NCI-H2107 (cell line): Measurements from ENCODE around the gene RYR2.
"Not testable (repeated sequence)": the region's sequence is repeated elsewhere in the genome, so short reads cannot be mapped to it uniquely, and the experiment has no call there.

Source experiments
- DNase-seq: peaks from one replicate; lab custom pipeline; 2025; lab: John Stamatoyannopoulos, UW

The RYR2 gene

DNA sequence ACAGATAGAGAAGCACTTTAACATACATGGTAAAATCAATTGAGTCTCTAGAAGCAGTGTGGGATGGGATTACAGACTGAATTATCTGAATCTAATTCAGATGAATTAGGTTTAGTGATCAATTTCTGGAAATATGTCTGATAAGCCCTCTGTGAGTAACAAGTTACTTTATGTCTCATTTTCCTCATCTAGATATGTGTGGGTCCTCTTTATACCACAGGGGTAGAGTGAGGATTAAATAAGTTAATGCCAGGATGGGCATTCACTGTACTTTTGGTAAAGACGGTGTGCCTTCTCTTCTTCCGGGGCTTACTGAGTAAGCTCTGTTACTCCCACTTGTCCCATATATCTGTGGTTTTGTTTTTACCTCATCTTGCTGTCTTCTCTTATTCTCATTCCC is 225.8 kb downstream of the RYR2 start:
- DNase-seq, result no peak

DNA sequence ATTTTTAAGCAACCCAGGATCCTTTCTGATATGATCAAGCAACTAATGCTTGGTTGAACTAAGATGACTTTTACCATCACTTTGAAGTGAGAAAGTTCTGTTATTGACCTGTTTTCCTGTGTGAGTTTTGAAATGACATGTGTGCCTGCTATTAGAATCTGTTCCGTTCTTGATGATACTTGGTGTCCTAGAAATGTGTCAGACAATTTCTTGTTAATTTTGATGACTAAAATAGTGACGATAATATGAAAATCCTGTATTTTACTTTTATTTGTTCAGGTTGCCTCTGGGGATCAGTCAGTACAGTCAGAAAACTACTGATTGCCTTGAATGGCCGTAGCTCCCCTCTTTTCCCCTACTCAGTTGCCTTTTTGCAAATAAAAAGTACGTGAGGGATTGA is 228.0 kb downstream of the RYR2 start:
- DNase-seq, result no peak

DNA sequence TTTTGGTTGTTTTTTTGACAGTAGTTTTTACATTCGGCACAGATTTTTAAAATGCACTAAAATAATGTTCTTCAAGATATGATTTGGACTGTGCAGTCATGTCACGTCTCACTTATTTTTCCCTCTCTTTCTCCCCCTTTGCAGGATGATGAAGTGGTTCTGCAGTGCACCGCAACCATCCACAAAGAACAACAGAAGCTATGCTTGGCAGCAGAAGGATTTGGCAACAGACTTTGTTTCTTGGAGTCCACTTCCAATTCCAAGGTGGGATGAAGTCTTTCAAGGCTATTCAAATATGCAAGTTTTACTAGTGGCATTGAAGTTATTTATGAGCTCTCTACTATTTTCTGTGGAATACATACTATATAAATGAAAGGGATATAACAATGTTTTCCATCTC is 228.4 kb downstream of the RYR2 start:
- no peak for DNase-seq

DNA sequence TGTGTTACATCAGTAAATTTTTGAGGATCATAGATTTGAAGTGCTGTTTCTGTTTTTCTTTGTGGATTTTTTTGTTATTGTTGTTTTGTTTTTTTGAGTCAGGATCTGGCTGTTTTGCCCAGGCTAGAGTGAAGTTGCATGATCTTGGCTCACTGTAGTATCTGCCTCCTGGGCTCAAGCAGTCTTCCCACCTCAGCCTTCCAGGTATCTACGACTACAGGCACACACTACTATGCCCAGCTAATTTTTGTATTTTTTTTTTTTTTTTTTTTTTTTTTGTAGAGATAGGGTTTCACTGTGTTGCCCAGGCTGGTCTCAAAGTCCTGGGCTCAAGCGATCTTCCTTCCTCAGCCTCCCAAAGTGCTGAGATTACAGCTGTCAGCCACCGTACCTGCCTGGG is 236.0 kb downstream of the RYR2 start:
- not testable (repeated sequence) for DNase-seq

DNA sequence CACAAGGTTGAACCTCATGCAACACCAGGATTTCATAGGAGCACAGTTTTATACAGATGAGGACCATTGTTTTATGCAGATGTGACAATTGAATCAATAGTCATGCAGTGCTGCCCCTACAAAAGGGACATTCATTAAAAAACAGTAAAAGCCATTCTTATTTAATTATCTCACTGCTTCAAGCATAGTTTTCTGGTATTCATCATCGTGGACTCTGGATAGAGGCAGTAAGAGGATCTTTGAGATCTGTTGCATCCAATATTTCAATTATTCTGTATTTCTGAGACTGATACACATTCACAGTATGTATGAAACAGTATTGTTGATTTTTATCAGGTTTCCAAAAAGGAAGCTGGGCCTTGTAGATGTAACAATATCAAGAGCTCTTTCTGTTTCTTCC is 237.6 kb downstream of the RYR2 start:
- no peak for DNase-seq

DNA sequence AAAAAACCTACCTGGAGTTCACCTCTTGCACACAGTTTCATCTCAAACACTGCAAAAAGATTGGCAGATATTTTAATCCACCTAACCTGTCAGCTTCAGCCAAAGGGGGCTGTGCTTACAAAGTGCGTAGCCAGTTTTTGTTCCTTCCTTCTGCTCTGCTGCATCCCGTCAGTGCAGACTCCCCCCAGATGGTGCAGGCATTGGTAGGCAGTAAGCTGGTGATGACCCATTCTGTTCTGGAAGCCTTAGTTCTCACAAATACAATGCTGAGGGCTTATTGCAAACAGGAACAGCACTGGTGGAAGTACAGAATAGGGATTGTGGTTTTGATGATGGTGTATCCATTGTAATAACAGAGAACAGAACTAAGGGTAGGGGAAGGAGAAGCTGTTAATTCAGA is 239.5 kb downstream of the RYR2 start:
- no peak for DNase-seq

DNA sequence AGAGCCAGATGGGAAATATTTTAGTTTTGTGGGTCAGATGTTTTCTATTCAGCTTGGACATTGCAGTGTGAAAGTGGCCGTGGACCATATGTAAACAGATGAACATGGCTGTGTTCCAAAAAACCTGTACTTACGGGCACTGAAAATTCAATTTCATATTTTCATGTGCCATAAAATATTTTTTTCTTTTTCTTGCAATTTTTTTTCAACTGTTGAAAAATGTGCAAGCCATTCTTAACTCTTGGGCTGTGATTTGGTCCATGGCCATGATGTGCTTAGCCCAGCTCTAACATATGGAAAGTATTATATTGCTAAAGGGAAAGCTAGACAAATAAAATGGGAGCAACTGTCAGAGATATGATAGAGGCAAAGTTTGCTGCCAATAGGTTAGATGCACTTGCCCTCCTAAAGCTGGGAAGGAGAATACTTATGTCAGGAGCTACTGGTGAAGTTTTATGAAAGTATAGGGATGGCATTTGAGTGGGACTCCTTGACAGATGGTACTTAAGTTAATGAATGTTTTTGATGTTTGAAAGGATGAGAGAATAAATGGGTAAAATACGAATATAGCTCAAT is 240.3 kb downstream of the RYR2 start:
- no peak for DNase-seq

DNA sequence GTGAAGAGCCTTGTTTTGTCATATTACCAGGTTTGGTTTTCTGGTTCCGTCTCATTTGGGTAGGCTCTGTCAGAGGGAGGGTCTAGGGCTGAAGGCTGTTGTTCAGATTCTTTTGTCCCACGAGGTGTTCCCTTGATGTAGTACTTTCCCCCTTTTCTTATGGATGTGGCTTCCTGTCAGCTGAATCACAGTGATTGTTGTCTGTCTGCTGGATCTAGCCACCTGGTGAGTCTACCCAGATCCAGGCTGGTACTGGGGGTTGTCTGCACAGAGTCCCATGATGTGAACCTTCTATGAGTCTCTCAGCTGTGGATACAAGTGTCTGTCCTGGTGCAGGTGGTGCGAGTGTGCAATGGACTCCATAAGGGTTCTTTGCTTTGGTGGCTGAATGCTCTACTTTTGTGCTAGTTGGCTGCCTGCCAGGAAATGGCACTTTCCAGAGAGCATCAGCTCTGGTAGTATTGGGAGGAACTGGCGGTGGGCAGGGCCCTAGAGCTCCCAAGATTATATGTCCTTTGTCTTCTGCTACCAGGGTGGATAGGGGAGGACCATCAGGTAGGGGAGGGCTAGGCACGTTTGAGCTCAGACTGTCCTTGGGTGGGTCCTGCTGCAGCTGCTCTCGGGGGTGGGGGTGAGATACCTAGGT is 246.0 kb downstream of the RYR2 start:
- DNase-seq, result no peak

DNA sequence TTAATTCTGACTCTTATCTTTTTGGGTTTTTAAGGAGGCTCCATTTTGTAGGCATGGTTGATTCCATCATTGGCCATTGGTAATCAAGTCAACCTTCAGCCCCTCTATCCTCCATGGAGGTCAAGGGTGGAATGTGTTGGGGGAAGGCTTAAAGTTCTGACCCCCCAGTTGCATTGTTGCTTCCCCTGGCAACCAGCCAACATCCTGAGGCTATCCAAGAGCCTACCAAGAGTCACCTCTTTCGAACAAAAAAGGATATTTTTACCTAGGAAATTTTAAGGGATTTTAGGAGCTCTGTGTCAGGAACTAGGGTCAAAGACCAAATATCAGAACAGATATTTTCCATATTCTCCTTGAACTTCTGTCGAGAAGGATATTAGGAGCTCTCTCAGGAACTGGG is 251.8 kb downstream of the RYR2 start:
- DNase-seq, result no peak

DNA sequence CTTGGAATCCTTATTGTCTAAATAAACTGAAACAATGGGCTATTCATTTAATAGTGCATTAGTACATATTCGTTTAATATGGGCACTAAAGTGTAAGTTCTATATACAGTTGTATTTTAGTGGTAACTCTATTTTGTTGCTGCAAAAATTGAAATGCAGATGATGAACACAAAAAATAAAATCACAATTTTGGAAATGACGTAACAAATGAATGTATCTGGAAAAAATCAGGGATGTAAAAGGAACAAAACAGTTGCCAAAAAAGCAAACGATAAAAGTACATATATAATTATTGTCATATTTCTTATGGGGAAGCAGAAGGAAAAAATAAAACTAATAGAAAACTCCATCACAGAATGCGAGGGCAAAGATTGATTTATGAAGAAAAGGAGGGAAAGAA is 254.9 kb downstream of the RYR2 start:
- DNase-seq, result no peak

DNA sequence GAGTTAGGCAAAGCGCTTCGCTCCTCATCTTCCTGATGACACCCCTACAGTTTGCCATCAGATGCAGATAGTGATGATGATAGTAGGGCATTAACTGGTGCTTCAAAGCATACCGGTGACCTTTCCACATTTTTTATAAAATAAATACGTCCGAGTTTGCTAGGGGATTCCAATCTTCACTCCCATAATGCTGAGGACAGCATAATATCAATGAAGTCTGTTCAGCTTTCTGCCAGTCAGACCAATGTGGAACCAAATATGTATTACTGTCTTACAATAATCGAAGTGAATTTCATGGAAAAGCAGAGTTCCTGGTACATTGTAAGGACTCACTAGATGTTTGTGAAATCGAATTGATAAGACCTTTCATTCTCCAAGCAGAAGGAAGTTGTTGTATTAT is 258.7 kb downstream of the RYR2 start:
- no peak for DNase-seq

DNA sequence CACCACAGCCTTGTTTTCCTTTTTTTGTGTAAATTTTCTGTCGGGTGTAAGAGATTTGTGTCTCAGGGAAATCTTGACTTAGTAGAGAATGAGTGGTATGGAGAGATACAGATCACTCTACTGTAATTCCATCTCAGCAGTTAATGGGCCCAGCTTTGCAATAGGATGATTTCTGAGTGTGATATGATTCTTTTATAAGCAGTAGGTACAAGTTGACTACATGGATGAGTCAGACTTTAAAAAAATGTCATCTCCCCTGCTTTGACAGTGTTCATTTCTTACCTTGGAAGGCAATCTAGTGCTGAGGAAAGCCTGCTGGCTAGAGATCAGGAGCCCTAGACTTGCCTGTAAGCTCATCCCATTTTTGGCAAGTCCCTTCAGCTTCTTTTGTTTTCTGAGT is 261.9 kb downstream of the RYR2 start:
- DNase-seq, result no peak

DNA sequence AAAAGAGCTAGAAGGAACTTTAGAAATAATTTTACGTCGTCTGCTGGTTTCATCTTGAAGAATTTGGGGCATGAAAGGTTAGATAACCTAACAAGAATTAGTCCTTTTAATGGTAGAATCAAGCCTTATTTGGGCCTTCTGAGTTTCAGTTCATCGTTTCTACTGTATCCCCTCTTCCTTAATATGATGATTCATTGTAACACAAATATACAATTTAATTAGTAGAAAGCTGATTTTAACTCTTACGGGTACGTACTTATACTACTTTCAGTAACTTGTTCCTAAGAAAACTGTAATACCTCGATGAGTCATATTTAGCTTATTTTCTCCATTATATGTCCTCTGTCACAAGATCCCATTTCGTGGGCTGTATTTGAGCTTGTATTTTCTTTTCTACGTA is 264.7 kb downstream of the RYR2 start:
- no peak for DNase-seq

DNA sequence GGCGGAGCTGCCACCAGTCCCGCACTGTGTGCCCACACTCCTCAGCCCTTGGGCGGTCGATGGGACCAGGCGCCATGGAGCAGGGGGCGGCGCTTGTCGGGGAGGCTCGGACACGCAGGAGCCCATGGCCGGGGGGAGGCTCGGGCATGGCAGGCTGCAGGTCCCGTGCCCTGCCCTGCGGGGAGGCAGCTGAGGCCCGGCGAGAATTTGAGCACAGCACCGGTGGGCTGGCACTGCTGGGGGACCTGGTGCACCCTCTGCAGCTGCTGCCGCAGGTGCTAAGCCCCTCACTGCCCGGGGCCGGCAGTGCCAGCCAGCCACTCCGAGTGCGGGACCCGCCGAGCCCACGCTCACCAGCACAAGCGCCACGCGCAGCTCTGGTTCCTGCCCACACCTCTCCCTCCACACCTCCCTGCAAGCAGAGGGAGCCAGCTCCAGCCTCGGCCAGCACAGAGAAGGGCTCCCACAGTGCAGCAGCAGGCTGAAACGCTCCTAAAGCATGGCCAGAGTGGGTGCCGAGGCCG is 267.7 kb downstream of the RYR2 start:
- no peak for DNase-seq

DNA sequence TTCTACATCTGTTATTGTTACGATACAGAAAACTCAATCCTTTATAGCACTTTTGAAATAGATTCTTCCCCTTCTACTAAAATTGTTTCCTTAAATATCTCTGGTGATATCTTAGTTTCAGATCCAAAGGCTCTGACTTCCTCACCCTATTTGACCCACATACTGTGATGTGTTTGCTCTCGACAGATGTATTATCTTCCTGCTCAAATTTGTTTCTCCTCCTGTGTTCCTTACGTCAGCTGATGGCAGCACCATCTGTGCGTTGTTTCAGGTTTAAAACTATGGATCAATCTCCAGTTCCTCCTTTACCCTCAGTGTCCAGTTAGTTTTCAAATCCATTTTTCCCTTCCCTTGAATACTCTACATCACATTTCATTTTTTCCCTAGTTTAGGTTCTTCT is 274.4 kb downstream of the RYR2 start:
- DNase-seq, result no peak

DNA sequence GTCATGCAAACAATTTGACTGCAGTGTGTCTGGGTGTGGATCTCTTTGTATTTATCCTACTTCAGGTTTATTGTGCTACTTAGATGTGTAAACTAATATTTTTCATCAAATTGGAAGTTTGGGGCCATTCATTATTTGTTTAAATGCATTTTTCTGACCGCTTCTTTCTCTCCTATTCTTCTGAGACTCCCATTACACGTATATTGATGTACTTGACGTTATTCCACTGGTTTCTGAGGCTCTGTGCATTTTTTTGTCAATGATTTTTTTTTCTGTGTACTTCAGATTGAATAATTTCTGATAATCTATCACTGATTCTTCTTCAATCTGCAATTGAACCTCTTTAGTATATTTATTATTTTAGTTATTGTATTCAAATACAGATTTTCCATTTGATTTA is 276.8 kb downstream of the RYR2 start:
- no peak for DNase-seq

DNA sequence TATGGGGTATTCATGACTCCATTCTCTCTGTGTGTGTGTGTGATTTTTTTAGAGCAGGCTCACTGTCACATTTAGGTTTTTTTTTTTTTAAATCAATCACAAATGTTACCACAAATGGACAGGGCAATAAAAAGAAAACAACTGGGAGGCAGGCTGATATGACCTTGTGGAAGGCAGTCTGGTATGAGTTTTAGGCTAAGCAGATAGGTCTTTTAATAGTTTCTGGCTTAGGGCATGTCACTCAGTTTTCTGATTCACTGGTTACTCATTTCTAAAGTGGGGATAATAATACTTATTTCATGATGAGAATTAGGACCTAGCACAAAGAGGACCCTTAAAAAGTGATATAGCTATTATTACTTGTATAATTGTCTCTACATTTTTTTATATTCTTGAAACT is 278.9 kb downstream of the RYR2 start:
- DNase-seq, result no peak

DNA sequence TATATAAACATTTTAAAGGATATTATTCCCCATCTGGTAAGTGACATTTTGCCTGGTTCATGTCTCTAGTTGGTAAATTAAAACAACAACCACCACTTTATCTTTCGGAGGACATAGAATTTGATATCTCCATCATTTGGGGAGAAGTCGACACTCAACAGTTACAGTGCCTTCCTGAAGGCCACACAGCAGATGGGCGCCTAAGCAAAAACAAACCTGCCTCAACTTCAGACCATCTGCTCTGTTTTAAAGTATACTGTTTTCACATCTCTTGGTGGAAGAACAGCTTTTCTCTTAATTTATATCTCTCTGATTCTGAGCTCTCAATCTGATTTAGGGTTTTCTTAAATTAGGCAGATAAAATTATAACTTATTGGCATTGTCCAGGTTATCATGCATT is 282.2 kb downstream of the RYR2 start:
- no peak for DNase-seq

DNA sequence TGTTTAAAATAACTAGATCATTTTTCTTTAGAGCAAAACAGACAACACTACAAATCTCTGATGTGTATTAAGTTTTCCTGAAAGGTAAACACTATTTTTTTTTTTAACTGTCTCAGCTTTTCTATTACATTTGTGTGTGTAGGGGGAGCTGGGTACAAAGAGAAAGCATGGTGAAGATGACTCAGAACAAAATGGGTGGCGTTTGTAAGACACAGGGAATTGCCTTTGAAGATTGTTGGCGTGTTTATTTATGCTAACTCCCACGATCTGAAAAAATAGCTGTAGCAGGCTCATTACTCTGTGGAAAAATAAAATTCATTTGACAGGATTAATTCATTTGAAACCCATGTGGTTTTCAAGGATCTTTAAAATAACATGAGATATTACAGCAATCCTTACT is 285.1 kb downstream of the RYR2 start:
- no peak for DNase-seq

DNA sequence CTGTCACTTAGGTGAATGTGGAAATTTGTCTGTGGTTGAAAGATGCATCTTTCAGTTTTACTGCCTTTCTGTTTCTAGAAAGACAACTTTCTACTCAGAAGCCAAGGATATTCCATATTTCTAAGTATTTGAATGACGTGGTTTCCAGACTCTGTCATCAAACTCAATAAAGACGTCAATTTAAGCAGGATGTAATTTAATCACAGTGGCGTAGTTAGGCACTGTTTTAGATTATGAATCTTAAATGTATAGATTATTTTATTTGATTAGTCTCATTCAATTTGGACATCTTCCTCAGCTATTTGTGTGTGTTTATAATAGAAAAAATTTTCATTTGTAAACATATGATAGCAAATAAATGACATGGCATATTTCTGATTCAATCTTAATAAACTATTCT is 298.9 kb downstream of the RYR2 start:
- no peak for DNase-seq

DNA sequence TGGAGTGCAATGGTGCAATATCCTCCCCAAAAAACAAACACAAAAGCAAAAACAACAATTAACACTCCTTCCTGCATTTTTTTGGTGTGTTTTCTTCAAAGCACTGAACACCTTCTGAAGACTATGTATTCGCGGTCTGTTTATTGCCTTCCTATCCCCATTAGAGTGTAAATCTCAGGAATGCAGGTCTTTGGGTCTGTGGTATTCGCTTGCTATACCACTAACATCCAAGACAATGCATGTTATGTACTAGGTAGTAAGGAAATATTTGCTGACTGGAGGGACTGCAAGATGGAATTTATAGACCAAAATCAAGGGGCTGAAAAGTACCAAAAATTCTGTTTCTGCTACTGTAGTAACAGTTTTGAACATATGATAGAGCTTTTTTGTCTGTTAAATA is 299.4 kb downstream of the RYR2 start:
- no peak for DNase-seq

DNA sequence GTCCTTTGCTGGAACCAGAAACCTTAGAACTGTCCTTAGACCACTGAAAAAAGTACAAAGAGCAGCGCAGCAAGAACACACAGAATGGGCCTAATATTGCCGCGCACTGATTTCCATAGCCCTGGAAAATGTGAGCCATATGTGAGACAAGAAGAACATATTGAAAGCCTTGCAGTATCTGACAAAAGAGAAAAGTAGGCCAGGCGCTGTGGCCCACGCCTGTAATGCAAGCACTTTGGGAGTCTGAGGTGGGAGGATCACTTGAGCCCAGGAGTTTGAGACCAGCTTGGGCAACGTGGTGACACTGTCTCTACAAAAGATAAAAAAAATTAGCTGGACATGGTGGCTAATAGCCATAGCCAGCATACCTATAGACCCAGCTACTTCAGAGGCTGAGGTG is 300.7 kb downstream of the RYR2 start:
- no peak for DNase-seq

DNA sequence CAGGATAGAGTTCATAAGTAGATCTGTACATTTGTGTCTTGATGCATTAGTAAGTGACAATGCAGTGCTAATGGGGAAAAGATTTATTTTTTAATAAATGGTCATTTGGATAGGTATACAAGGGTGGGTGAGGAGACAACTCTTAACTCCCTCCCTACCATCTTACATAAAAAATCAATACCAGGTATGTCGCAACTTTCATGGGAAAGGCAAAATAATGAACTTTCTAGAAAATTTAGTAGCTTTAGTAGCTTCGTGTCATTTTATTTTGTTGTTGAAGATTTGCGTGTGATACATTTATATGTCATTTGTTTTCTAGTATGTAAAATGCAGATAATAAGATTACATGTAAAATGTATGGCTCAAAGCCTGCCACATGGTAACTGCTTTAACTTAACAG is 310.8 kb downstream of the RYR2 start:
- no peak for DNase-seq

DNA sequence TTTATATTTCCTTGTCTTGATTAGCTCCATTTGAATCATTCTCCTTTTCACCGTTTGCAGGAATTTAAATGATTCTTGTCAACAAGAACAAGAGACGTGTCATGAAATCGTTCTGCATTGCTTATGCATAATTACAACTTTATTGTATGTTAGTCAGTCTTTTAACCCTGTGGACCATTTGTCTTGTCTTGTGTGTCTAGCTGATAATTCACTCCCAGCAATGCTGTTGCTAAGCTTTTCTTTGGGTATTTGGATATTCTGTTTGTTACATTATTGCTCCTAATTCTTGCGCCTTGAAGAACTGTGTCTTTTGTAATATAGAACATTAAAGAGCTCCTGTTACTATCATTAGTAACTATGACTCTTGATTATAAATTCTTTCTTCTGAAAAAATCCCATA is 311.9 kb downstream of the RYR2 start:
- no peak for DNase-seq
